Measurements from ENCODE around the gene ZSWIM9.

DNA sequence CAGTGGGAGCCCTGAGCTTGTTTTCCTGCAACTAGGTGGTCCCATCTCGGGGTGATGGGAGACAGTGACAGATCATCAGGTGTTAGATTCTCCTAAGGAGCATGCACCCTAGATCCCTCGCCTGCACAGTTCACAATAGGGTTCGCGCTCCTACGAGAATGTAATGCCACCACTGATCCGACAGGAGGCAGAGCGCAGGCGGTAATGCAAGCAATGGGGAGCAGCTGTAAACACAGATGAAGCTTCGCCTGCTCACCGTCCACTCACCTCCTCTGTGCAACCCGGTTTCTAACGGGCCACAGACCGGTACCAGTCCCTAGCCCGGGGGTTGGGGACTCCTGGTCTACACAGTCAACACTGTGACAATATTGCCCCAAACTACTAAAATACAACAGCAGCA is 46.5 kb downstream of the ZSWIM9 start:
- TF ChIP-seq, protein P1, sequence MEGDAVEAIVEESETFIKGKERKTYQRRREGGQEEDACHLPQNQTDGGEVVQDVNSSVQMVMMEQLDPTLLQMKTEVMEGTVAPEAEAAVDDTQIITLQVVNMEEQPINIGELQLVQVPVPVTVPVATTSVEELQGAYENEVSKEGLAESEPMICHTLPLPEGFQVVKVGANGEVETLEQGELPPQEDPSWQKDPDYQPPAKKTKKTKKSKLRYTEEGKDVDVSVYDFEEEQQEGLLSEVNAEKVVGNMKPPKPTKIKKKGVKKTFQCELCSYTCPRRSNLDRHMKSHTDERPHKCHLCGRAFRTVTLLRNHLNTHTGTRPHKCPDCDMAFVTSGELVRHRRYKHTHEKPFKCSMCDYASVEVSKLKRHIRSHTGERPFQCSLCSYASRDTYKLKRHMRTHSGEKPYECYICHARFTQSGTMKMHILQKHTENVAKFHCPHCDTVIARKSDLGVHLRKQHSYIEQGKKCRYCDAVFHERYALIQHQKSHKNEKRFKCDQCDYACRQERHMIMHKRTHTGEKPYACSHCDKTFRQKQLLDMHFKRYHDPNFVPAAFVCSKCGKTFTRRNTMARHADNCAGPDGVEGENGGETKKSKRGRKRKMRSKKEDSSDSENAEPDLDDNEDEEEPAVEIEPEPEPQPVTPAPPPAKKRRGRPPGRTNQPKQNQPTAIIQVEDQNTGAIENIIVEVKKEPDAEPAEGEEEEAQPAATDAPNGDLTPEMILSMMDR (IDR thresholded peaks at IDR 0.05; ENCODE audit: poor library complexity, severe bottlenecking): no peak
- TF ChIP-seq POLR2AphosphoS5 (IDR thresholded peaks at IDR 0.05) (no peak), EZH2 (IDR thresholded peaks at IDR 0.05; ENCODE audit: borderline replicate concordance, insufficient read depth, low read length, poor library complexity, severe bottlenecking) (no peak), RAD21 (conservative IDR thresholded peaks at IDR 0.05) (no peak), EP300 (conservative IDR thresholded peaks at IDR 0.05; ENCODE audit: poor library complexity, severe bottlenecking) (no peak)
